Epithelial cell of prostate (primary cell): ENCODE measurements around the gene GADD45A.
"Not testable (repeated sequence)": the region's sequence is repeated elsewhere in the genome, so short reads cannot be mapped to it uniquely, and the experiment has no call there.

Experiments used
- DNase-seq: peaks from one replicate; pipeline ENCODE4 v3.0.0-alpha.2; 2011; ENCODE audit warnings: low read depth, low spot score
- H3K27ac ChIP-seq: fragments of 450-650 bp; 2 replicates; pipeline ENCODE4 v1.5.1; 2017; ENCODE audit warnings: mild to moderate bottlenecking

The GADD45A gene

GRCh38 chr1:67685067-67685557 is at the start of gene GADD45A:
GADD45A (plus strand) TSS chr1:67685201; CDS start chr1:67685495, 294 bp downstream.
- peak within 1 kb of the TSS; percentile 100 for H3K27ac ChIP-seq
- DNase-seq: peak; percentile 97

- no peak overlapping the region for H3K27ac ChIP-seq
- no peak for DNase-seq
These were observed 48.9 kb upstream of the GADD45A start for GRCh38 chr1:67636146-67636545.

GRCh38 chr1:67639361-67639760 is 45.6 kb upstream of the GADD45A start:
- no peak for DNase-seq

GRCh38 chr1:67642629-67643028 is 42.4 kb upstream of the GADD45A start:
- no peak for DNase-seq
- H3K27ac ChIP-seq: no peak overlapping the region

More at GRCh38 chr1:67639361-67639760, 45.6 kb upstream of the GADD45A start:
- no peak overlapping the region for H3K27ac ChIP-seq

GRCh38 chr1:67644566-67644965 is 40.4 kb upstream of the GADD45A start:
- no peak overlapping the region for H3K27ac ChIP-seq
- DNase-seq: no peak

- H3K27ac ChIP-seq: no peak overlapping the region
- DNase-seq: no peak
These were observed 39.4 kb upstream of the GADD45A start for GRCh38 chr1:67645495-67646144.

GRCh38 chr1:67646145-67647035 is 38.6 kb upstream of the GADD45A start:
- DNase-seq: no peak
- no peak overlapping the region for H3K27ac ChIP-seq

- H3K27ac ChIP-seq: no peak overlapping the region
- no peak for DNase-seq
These were observed 37.8 kb upstream of the GADD45A start for GRCh38 chr1:67647036-67647798.

- H3K27ac ChIP-seq: no peak overlapping the region
- DNase-seq: no peak
These were observed 37.1 kb upstream of the GADD45A start for GRCh38 chr1:67647814-67648358.

GRCh38 chr1:67648582-67649326 is 36.2 kb upstream of the GADD45A start:
- no peak overlapping the region for H3K27ac ChIP-seq
- DNase-seq: no peak

GRCh38 chr1:67650061-67650460 is 34.9 kb upstream of the GADD45A start:
- H3K27ac ChIP-seq: no peak overlapping the region
- DNase-seq: no peak

- H3K27ac ChIP-seq: no peak overlapping the region
- no peak for DNase-seq
These were observed 34.0 kb upstream of the GADD45A start for GRCh38 chr1:67651031-67651430.

- H3K27ac ChIP-seq: no peak overlapping the region
- DNase-seq: peak; percentile 90
These were observed 32.2 kb upstream of the GADD45A start for GRCh38 chr1:67652800-67653199.

- no peak overlapping the region for H3K27ac ChIP-seq
- DNase-seq: no peak
These were observed 31.7 kb upstream of the GADD45A start for GRCh38 chr1:67653304-67653703.

- H3K27ac ChIP-seq: no peak overlapping the region
- DNase-seq: no peak
These were observed 29.4 kb upstream of the GADD45A start for GRCh38 chr1:67655581-67655980.

- not testable (repeated sequence) for H3K27ac ChIP-seq, DNase-seq
These were observed 27.8 kb upstream of the GADD45A start for GRCh38 chr1:67657152-67657551.

- no peak overlapping the region for H3K27ac ChIP-seq
- no peak for DNase-seq
These were observed 25.8 kb upstream of the GADD45A start for GRCh38 chr1:67659229-67659628.

- H3K27ac ChIP-seq: no peak overlapping the region
- DNase-seq: no peak
These were observed 22.1 kb upstream of the GADD45A start for GRCh38 chr1:67662884-67663283.

GRCh38 chr1:67664048-67664447 is 21.0 kb upstream of the GADD45A start:
- no peak overlapping the region for H3K27ac ChIP-seq
- DNase-seq: no peak

GRCh38 chr1:67665307-67665706 is 19.7 kb upstream of the GADD45A start:
- not testable (repeated sequence) for H3K27ac ChIP-seq, DNase-seq
